SU-DHL-6 (cell line): ENCODE results near the gene USP10.

Experiments used
- EZH2phosphoT487 ChIP-seq: fragments of 200-600 bp; sonication (generic), shearing (Covaris generic); conservative IDR thresholded peaks from 2 replicates; pipeline ENCODE4 v1.6.1; 2018; ENCODE audit warnings: mild to moderate bottlenecking, antibody characterized with exemption, low read length, moderate library complexity, mixed read lengths
- TF ChIP-seq, protein P1 (sequence below): fragments of 200-600 bp; sonication (generic); IDR thresholded peaks from one replicate; pipeline ENCODE4 v1.5.1; 2017; ENCODE audit warnings: antibody characterized with exemption, mild to moderate bottlenecking, low read length, moderate library complexity; ENCODE audit not compliant: insufficient read depth, poor library complexity, severe bottlenecking

DNA sequence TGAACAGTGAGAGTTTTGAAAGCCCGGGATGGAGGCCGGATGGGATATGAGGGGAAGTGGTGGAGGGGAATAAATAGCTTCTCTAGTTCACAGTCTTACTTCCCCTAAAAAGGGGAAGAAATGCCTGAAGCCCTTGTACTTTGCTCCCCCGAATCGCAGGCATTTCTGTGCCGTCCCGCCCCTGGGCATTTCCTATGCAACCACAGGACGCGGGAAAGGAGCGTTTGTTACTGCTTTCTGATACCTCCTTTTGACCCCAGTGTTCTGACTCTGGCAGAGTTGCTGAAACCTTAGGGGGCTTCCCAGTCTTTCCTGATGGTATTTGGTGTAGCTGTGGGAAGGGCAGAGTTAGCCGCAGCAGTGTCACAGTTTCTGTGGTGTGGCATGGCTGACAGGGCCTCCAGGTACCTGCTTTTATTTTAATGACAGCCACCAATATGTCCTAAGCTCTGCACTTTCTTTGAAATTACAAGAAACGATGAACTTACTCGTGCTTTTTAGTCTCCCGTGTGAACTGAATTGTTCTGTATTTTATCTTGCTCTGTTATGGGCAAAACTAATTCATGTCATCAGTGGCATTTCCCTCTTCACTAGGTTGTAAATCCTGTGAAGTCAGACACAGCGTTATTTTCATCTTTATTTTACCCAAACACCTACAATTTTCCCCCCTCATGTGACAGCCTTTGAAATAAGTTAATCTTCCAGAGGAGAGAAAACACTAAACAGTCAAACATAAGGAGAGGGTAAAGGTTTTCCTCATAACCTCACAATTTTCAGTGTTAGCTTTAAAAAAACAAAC is 27.1 kb downstream of the USP10 start:
- TF ChIP-seq, protein P1, sequence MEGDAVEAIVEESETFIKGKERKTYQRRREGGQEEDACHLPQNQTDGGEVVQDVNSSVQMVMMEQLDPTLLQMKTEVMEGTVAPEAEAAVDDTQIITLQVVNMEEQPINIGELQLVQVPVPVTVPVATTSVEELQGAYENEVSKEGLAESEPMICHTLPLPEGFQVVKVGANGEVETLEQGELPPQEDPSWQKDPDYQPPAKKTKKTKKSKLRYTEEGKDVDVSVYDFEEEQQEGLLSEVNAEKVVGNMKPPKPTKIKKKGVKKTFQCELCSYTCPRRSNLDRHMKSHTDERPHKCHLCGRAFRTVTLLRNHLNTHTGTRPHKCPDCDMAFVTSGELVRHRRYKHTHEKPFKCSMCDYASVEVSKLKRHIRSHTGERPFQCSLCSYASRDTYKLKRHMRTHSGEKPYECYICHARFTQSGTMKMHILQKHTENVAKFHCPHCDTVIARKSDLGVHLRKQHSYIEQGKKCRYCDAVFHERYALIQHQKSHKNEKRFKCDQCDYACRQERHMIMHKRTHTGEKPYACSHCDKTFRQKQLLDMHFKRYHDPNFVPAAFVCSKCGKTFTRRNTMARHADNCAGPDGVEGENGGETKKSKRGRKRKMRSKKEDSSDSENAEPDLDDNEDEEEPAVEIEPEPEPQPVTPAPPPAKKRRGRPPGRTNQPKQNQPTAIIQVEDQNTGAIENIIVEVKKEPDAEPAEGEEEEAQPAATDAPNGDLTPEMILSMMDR = no peak
- no peak for TF ChIP-seq EZH2phosphoT487
